ENCODE measurements around the gene IPMK. TPM values are rescaled to one million over a fixed set of nuclear protein-coding genes. Genes with fewer than 3 reads are reported as not detected.
"Not testable (repeated sequence)": the region's sequence is repeated elsewhere in the genome, so short reads cannot be mapped to it uniquely, and the experiment has no call there.

Gene IPMK
- total and polyA plus RNA-seq, 9 of the 15 experiments (the other 6 are each of a cell fraction or from before 2014, with no cell fraction given): 0.98 to 4.4 (median 2.7) TPM

GRCh38 chr10:58237014-58237834 is 30.5 kb downstream of the IPMK start:
- 77% methylated on average over 3 of the region's 3 CpGs for WGBS (ENCODE audit: insufficient coverage, low coverage, missing lambda C conversion rate)
- peaks cover 0 to 7% of the 10 kb centered on the region in 2 experiments; a peak in 3 of 5 replicates for H3K4me1 ChIP-seq (replicated peaks in 1 of 2; ENCODE audit: control insufficient read depth in 2 of 2, insufficient read depth in 2 of 2, low read length in 2 of 2)
- no peak for FAIRE-seq
- H4K20me1 ChIP-seq (replicated peaks; ENCODE audit: control insufficient read depth, insufficient read depth, low read length): no peaks in the 10 kb centered on the region
- H3K9me1 ChIP-seq (ENCODE audit: control insufficient read depth, insufficient read depth, low read length): no peaks in the 10 kb centered on the region
- H3K36me3 ChIP-seq (ENCODE audit: control insufficient read depth, insufficient read depth, low read length): no peaks in the 10 kb centered on the region; the same call in 2 of the 3 replicates
- no peak overlapping the region for H3K9ac ChIP-seq (ENCODE audit: insufficient read depth in 1 of 2, low read depth in 2 of 2, low read length in 2 of 2)
- H2AFZ ChIP-seq (ENCODE audit: low read depth, low read length): no peak overlapping the region
- no peak for ATAC-seq
- in situ Hi-C loops (cut with MboI) (no loop called here), intact Hi-C loops (cut with micrococcal nuclease) (no loop called here)
- ChIA-PET POLR2A (no interaction called here), CTCF (ENCODE audit: low intra/inter-chr PET ratio) (no interaction called here)
- H3K4me3 ChIP-seq: no peak overlapping the region
- no peaks in the 10 kb centered on the region for H3K9me3 ChIP-seq (replicated peaks; ENCODE audit: control insufficient read depth, insufficient read depth, low read depth, low read length)
- peaks cover 11% of the 10 kb centered on the region for H3K79me2 ChIP-seq (ENCODE audit: control insufficient read depth, insufficient read depth, low read length)
- DNase-seq (ENCODE audit: extremely low read depth in 1 of 4, low spot score in 3 of 4): no peak
- BruUV-seq (replicated peaks): no TSS peak
- no peak overlapping the region for H3K27ac ChIP-seq (ENCODE audit: extremely low read depth, low read depth, low read length)
- no peak for TF ChIP-seq ESRRA (IDR thresholded peaks at IDR 0.05; ENCODE audit: borderline replicate concordance, low read depth)
- peak; percentile 52; the same call in 1 of the 2 replicates for TF ChIP-seq FOSL1 (tag; conservative IDR thresholded peaks at IDR 0.05)
- no peaks in the 10 kb centered on the region for H3K27me3 ChIP-seq (ENCODE audit: control insufficient read depth in 2 of 2, insufficient read depth in 2 of 2, low read length in 2 of 2)
- H3K4me2 ChIP-seq (ENCODE audit: insufficient read depth, low read length): no peak overlapping the region

GRCh38 chr10:58229856-58230255 is 37.8 kb downstream of the IPMK start:
- ATAC-seq; H3K27me3 ChIP-seq (ENCODE audit: control insufficient read depth in 2 of 2, insufficient read depth in 2 of 2, low read length in 2 of 2); intact Hi-C loops (cut with micrococcal nuclease); CTCF ChIA-PET (ENCODE audit: low intra/inter-chr PET ratio); H3K9me3 ChIP-seq (replicated peaks; ENCODE audit: control insufficient read depth, insufficient read depth, low read depth, low read length); H3K36me3 ChIP-seq (ENCODE audit: control insufficient read depth, insufficient read depth, low read length); H3K4me1 ChIP-seq (replicated peaks in 1 of 2; ENCODE audit: control insufficient read depth in 2 of 2, insufficient read depth in 2 of 2, low read length in 2 of 2); H3K4me2 ChIP-seq (ENCODE audit: insufficient read depth, low read length); H3K27ac ChIP-seq (ENCODE audit: extremely low read depth, low read depth, low read length); H3K9ac ChIP-seq (ENCODE audit: insufficient read depth in 1 of 2, low read depth in 2 of 2, low read length in 2 of 2); H3K79me2 ChIP-seq (ENCODE audit: control insufficient read depth, insufficient read depth, low read length); H3K9me1 ChIP-seq (ENCODE audit: control insufficient read depth, insufficient read depth, low read length); H4K20me1 ChIP-seq (replicated peaks; ENCODE audit: control insufficient read depth, insufficient read depth, low read length); in situ Hi-C loops (cut with MboI); H3K4me3 ChIP-seq; FAIRE-seq; BruUV-seq (replicated peaks): not testable (repeated sequence)
- 58% methylated on average over 7 of the region's 7 CpGs for WGBS (ENCODE audit: insufficient coverage, low coverage, missing lambda C conversion rate)
- peak; percentile 47 to 48; a peak in 3 of 4 replicates for TF ChIP-seq FOXK2 (conservative IDR thresholded peaks at IDR 0.05 in 1 of 2, IDR thresholded peaks at IDR 0.05 in 1 of 2; ENCODE audit: low read depth in 2 of 2)
- POLR2A ChIA-PET: interaction anchor here (1.2 kb wide), 1 partner anchor 8 kb away, joined by 4 read pairs; no protein-coding TSS in a partner anchor
- H2AFZ ChIP-seq (ENCODE audit: low read depth, low read length): peak overlapping the region; percentile 40; the same call in 1 of the 2 replicates
- DNase-seq (ENCODE audit: extremely low read depth in 1 of 4, low spot score in 3 of 4): peak in 1 of 4 experiments; percentile 11
